HepG2 (cell line): Measurements from ENCODE around the gene TMEM98.

Experiments
- CTCF ChIP-seq: sonication (generic); formaldehyde crosslinking; IDR thresholded peaks from 2 replicates; pipeline ENCODE4 v1.5.0; 2020; ENCODE audit warnings: mild to moderate bottlenecking, missing genetic modification reagents, moderate library complexity
- DPF2 ChIP-seq: sonication (generic); formaldehyde crosslinking; IDR thresholded peaks from 2 replicates; pipeline ENCODE4 v1.4.0; 2020; ENCODE audit warnings: mild to moderate bottlenecking, low read depth, missing genetic modification reagents, borderline replicate concordance
- EZH2 ChIP-seq: conservative IDR thresholded peaks from 2 replicates; pipeline ENCODE4 v1.6.1; 2012; ENCODE audit warnings: mild to moderate bottlenecking, low read depth, low read length, moderate library complexity
- HMG20A ChIP-seq: IDR thresholded peaks from 2 replicates; pipeline ENCODE4 v1.6.1; 2016; ENCODE audit warnings: borderline replicate concordance
- JUND ChIP-seq: sonication (generic); formaldehyde crosslinking; IDR thresholded peaks from 2 replicates; pipeline ENCODE4 v1.8.0; 2022; ENCODE audit warnings: mild to moderate bottlenecking, missing genetic modification reagents
- NCOA2 ChIP-seq: sonication (generic); formaldehyde crosslinking; IDR thresholded peaks from 2 replicates; pipeline ENCODE4 v1.8.0; 2022; ENCODE audit warnings: inconsistent platforms
- SIN3A ChIP-seq: IDR thresholded peaks from 2 replicates; pipeline ENCODE4 v1.6.1; 2011; ENCODE audit warnings: low read depth, mild to moderate bottlenecking, control low read depth, low read length, borderline replicate concordance
- TFAP4 ChIP-seq: sonication (generic); IDR thresholded peaks from 2 replicates; pipeline ENCODE4 v1.6.1; 2016; ENCODE audit warnings: low read depth, borderline replicate concordance
- ZBTB44 ChIP-seq: sonication (generic); formaldehyde crosslinking; IDR thresholded peaks from 2 replicates; pipeline ENCODE4 v1.4.0; 2020; ENCODE audit warnings: missing genetic modification reagents
- ZC3H13 ChIP-seq: sonication (generic); formaldehyde crosslinking; IDR thresholded peaks from 2 replicates; pipeline ENCODE4 v1.8.1; 2023; ENCODE audit warnings: mild to moderate bottlenecking, missing genetic modification reagents, moderate library complexity
- ZKSCAN1 ChIP-seq: fragments of 150-350 bp; IDR thresholded peaks from 2 replicates; pipeline ENCODE4 v1.6.1; 2014; ENCODE audit warnings: low read length
- ZNF280B ChIP-seq: sonication (generic); formaldehyde crosslinking; IDR thresholded peaks from 2 replicates; pipeline ENCODE4 v1.5.0; 2020; ENCODE audit warnings: missing genetic modification reagents, mild to moderate bottlenecking, borderline replicate concordance
- ZNF468 ChIP-seq: sonication (generic); formaldehyde crosslinking; IDR thresholded peaks from 2 replicates; pipeline ENCODE4 v1.8.0; 2022; ENCODE audit warnings: mild to moderate bottlenecking, moderate library complexity, missing genetic modification reagents
- ZNF513 ChIP-seq: sonication (generic); formaldehyde crosslinking; conservative IDR thresholded peaks from 2 replicates; pipeline ENCODE4 v1.5.0; 2020; ENCODE audit warnings: missing genetic modification reagents

- no peak for TF ChIP-seq ZNF280B
- no peak for TF ChIP-seq ZKSCAN1
- no peak for TF ChIP-seq EZH2
- no peak for TF ChIP-seq ZC3H13 (CRISPR knock-in tag)
- TF ChIP-seq CTCF, result no peak
- TF ChIP-seq HMG20A (CRISPR knock-in tag), result no peak
- no peak for TF ChIP-seq SIN3A
- no peak for TF ChIP-seq JUND (CRISPR knock-in tag)
- no peak for TF ChIP-seq DPF2 (CRISPR knock-in tag)
- no peak for TF ChIP-seq ZNF468 (CRISPR knock-in tag)
- TF ChIP-seq ZNF513, result no peak
- TF ChIP-seq NCOA2 (CRISPR knock-in tag), result no peak
- no peak for TF ChIP-seq TFAP4
- no peak for TF ChIP-seq ZBTB44
Observed at GRCh38 chr17:32970281-32970680, 42.3 kb downstream of the TMEM98 start.
